GM18909 (cell line): ENCODE measurements around the gene RNF207.

ENCODE experiments used
- ATAC-seq: cut with Tn5 transposase; IDR thresholded peaks from one replicate; pipeline ENCODE4 v1.9.1; 2021; ENCODE audit warnings: mild to moderate bottlenecking; ENCODE audit not compliant: unreplicated experiment, poor library complexity

RNF207 gene, protein sequence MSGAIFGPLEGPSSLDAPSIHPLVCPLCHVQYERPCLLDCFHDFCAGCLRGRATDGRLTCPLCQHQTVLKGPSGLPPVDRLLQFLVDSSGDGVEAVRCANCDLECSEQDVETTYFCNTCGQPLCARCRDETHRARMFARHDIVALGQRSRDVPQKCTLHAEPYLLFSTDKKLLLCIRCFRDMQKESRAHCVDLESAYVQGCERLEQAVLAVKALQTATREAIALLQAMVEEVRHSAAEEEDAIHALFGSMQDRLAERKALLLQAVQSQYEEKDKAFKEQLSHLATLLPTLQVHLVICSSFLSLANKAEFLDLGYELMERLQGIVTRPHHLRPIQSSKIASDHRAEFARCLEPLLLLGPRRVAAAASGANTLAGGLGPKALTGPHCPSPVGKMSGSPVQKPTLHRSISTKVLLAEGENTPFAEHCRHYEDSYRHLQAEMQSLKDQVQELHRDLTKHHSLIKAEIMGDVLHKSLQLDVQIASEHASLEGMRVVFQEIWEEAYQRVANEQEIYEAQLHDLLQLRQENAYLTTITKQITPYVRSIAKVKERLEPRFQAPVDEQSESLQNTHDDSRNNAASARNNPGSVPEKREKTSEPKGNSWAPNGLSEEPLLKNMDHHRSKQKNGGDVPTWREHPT

DNA sequence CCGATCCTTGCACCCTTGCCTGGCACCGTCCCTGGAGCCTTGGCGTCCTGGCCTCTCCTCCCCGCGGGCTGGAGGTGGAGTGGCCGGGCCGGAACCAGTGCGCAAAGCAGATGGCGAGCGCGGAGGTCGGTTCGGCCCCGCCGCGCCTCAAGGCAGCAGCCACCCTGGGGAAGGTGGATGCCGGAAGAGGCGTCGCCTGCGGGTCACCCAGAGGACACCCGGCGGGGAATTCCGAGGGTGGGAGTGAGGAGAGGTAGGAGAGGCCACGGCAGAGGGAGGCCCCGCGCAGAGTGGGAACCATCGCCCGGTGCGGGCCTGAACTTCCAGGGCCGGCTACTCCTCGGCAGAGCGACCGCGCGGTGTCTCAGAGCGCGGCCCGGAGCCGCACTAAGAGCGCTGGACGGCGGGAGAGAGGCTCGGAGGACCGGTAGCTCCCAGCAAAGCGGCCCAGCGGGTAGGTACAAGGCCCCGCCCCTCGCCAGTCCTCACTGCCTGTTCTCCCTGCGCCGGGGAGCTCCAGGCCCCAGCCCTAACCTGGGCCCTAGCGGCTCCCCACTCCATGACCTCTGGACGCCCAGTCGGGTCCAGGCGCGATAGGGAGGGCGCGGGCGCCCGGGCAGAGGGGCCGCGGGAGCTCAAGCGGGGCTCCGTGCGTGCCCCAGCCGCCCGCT is at the start of gene RNF207:
RNF207 (plus strand) TSS at position 271 of the 671 bp plus-strand sequence. CDS start 417 bp downstream, outside the sequence.
- peak; percentile 66 for ATAC-seq

DNA sequence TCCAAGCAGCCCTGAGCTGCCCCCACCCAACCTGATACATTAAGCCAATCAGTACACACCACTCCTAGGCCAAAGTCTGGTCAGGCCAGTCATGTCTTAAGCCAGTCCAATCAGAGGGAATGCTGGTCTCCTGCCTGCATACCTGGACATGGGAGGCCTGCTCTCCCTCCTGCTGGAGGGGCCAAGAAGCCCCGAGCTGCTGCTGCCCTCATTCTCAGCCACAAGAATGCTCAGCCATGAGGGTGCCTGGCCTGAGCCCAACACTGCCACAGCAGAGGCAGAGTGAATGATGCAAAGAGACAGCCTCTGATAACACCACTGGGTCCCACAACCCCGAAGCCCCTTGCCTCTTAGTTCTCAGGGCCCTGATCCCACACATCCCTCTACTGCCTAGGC is 48.8 kb upstream of the RNF207 start:
- no peak for ATAC-seq

DNA sequence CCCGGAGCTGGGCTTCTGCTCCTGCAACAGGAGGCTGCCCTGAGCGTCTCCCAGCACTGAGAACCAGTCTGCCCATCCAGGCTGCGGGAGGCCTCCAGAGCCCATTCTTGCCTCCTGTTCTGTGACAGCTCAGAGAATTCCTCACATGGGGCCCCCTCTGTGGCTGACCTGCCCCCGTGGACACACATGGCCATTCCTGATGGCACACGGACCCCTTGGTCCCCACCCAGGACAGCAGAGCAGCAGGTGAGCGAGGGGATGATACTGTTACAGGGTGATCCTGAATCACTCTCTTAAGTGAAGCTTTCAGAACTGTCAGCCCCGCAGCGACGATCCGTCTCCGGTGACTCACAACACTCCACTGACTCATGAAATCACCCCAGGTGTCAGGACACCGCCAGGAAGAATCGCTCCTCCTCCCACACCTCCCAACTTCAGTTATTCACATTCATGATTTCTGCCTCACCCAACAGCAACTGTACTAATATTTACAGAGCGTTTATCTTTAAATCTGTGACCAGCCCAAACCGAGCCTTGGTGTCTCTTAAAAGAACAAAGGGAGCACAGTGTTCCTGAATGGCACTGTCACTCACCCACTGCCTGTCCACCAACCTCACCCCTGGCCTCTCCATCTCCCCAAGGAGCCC is 48.3 kb upstream of the RNF207 start:
- ATAC-seq = no peak

DNA sequence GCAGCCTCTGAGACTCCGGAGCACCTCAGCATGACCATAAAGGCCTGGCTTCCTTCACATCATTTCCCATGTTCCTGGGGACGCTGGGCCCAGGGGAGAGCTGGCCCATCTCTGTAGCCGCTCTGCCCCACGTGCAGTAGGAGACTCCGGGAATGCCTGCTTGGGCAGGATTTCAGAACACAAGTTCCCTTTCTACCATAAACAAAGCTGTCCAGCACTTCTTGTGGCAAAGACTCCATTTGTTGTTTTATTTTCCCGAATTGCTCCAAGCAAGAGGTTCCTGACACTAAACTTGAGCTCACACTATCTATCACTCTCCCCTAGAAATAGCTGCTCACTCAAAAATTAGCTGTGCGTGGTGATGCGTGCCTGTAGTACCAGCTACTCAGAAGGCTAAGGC is 47.7 kb upstream of the RNF207 start:
- no peak for ATAC-seq

DNA sequence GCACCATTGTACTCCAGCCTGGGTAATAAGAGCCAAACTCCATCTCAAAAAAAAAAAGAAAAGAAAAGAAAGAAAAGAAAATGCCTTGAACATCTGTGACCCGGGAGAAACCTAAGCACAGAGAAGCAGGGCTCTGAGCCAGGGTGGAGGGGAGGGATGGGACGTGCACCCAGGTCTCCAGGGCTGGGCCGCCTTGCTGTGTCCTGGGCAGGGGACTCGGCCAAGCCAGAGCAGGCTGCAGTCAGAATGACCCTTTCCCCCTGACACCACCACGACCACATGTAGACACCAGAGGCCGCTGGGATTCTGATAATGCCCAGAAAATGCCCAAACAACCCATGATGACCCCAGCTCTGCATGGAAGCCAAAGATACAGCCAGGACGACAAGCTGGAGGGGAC is 43.6 kb upstream of the RNF207 start:
- ATAC-seq = no peak

DNA sequence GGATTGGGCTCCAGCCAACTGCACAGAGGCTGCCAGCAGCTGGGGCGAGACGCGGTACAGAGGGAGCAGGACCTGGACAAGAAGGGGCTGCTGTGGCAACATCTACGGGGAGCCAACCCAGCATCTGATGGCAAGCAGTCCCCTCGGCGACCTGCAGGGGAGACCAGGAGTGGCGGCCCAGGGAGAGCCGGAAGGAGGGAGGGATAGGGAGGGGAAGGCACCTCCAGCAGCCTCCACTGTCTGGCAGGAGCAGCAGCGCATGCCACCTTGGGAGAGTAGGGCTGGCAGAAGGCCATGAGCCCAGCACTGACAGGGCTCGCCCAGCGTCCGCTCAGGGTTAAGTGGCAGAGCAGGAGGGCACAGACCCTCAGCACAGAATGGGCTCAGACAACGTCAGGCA is 43.1 kb upstream of the RNF207 start:
- ATAC-seq = no peak

DNA sequence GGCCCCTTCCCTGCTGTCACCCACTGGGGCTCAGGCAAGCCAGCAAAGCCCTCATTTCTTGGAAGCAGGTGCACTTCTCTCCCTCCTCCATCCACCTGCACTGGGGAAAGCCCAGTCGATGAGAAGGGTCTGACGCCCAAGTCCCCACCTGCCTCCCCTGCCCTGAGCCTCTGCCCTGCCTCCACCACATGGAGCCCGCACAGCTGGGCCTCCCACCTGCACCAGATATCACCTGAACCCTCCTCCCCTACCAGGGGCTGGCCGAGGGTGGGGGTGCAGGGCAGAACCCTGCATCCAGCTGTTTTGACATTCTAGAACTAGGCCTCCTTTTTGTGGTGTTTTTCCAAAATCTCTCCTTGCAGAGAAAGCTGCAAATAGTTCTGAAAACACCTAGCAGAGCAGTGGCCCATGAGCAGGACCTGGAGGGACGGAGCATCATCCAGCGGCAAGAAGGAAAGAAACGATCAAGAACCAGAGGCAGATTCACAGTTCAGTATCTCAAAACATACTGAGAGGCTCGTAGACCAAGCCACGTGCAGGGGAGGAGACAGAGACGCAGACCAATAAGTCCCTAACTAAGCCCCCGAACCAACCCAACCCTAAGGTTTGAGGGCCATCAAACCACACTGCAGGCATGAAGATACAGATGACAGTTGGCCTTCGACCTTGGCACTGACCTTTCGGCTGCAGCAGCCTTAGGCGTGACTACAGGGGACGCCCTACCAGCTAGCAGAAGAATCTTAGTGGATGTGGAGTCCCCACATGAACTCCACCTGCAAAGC is 42.5 kb upstream of the RNF207 start:
- ATAC-seq = no peak

DNA sequence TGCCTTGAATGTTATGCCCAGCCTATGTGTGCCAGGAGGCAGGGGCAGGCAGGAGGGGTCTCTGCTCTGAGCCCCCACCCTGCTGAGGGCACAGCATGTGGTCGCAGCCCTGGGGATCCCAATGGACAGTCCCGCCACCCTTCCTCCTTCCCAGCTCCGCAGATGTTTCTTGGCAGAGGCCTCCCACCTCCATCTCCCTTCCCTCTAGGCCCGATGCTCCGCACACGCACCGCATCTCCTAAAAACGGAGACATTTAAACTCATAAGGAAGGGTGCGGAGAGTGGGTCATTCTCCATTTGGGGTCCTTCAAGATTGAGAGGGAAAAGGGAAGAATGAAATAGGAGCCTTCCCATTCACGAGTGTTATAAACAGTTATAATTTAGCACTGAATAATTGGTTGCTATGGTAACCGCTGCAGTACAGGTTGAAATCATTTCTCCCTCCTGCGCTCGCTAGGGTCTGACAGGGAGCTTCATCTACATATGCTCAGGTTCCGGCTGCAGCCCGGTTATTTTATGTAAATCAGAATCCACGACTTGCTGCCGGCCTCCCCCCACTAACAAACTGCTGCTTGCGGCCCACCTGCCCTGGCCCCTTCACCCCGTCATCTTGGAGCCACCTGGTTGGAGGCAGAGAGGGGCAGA is 41.8 kb upstream of the RNF207 start:
- no peak for ATAC-seq

DNA sequence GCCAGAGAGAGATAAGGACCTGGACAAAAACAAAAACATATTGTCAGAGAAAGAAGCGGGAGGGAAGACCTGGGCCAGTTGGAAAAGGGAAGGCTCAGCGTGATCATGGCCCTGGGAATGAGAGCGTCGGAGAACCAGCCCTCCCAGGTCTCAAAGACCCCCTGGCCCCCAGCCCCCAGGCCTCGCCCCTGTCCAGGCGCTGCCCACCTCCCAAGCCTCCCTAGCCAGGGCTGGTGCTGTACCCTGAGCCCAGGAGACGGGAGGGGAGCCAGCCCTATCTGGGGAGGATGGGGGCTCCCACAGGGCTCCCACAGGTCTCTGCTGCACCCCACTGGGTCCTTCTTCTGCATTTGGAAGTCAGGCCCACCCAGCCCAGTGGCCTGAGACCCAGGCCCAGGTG is 40.9 kb upstream of the RNF207 start:
- no peak for ATAC-seq

DNA sequence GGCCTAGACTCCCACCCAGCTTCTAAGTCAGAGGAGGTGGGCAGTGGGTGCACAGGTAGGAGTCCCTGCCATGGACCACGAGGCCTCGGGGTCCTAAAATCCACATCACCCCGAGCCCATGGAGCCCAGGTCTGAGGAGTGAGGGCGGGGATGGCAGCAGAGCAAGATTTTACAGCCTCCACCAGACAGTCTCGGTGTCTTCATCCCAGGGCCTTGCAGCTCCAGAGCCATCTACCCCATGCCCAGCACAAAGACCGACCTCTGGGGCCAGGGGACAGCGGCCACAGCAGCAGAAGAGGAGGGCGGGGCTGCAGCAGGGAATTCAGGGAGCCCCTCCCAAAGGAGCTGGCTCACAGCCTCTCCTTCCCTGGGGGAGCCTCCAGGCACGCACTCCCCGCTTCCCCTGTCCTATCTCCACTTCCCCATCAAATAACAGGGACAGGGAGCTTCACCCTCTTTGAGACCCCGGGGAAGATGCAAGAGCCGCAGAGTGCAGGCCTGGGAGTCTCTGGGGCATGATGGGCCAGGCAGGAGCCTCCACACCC is 40.4 kb upstream of the RNF207 start:
- no peak for ATAC-seq

DNA sequence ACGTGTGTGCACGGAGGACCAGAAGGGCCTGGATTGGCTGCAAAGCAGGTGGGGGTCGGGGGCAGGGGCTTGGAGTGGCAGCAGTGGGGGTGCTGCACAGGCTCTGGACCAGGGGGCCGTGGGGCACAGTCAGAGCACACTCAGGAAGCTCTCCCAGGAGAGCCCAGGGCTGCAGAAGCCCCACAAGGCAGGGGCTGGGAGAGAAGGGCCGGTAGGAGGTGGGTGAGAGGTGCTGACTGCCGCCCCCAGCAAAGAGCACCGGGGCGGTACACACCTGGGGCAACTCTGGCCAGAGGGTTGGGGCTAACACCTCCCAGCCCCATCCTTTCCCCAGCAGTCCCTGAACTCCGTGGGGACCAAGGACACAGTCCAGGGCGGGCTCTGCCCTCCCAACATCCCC is 39.7 kb upstream of the RNF207 start:
- ATAC-seq = no peak

DNA sequence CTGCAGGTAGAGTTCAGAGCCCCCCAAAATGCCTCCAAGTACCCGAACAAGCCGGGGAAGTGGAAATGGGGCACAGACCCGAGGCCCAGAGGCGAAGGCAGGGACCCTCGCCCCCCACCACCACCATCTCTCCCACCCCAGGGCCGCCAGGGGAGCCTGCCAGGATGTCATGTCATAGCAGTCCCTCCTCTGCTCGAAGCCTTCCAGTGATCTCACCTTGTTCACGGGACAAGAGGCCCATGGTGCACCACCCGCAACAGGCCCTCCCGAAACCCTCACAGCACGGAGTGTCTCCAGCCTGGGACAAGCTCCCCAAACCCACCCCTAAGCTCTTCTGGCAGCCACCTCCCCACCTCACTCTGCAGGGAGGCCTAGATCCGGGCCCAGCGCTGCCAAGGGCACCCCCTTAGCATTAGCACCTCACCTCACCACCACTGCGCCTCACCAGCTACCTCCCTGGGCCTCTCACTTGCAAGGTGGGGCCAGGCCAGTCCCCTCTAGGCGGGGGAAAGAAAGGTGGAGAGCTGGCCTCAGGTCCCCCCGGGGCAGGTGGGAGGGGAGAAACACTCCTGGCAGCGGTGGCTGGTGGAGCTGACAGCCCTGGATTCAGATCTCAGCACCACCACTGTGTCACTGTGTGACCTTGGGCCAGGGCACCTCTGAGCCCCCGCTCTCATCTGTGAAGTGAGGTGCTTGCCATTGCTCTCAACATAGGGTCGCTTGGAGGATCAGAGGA is 39.1 kb upstream of the RNF207 start:
- no peak for ATAC-seq

DNA sequence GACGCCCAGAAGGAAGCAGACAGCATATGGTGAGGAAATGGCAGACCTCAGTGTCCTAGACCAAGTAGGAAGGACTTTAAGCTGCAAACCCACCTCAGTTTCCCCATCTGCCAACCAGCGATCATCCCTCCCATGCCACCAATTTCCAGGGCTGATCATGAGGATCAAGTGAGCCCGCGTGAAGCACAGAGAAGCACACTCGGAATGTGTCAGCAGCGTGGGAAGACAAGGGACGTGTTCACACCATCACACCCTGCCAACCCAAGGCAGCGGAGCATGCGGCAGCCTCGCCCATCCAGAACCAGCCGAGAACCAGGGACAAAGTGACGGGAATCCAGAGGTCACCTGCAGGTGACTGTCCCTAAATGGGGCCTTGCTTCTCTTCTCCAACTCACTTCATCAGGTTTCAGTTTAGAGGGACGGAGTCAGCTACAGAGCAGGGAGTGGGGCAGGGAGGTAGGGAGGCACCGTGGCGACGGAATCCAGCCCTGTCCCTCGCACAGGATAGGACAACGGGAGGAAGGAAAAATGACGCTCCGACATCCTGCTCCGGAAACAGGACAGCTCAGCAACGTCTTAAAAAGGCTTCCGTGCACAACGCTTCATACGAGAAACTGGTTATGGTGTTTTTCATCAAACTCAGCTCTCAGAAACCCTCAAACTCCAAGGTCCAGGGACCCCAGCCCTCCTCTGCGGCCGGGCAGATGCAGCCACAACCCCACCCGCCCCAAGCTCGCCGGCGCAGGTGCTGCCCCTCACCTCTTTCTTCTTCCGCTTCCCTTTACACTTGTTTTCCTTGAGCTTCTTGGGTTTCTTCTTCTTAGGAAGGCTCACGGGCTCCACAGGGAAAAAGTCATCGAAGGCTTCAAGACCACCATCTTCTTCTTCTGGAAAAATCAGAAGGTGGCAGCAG is 38.3 kb upstream of the RNF207 start:
- ATAC-seq = no peak

DNA sequence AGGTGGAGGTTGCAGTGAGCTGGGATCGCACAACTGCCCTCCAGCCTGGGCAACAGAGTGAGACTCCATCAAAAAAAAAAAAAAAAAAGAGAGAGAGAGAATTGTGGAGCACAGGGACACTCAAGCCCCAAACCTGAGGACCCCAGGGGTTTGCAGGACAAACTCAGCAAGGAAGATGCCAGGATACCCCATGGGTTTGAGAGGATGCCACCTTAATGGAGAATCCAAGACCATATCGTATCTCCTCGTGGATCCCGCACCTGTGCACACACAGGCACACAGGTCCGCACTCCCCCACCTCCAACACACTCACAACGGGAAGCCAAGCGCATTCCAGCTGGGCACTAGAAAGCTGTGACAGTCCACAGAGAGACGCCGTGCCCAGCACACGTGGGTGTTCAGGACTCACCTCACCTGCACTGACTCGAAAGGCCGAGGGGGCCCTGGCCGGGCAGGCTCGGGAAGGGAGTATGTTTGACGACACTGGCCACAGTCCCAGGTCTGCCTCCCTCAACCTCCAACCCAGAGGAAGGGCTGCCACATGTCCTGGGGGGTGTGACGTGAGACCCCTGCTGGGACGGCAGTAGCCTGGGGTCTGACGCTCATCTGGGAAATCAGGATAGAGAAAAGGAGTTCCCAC is 36.9 kb upstream of the RNF207 start:
- no peak for ATAC-seq

DNA sequence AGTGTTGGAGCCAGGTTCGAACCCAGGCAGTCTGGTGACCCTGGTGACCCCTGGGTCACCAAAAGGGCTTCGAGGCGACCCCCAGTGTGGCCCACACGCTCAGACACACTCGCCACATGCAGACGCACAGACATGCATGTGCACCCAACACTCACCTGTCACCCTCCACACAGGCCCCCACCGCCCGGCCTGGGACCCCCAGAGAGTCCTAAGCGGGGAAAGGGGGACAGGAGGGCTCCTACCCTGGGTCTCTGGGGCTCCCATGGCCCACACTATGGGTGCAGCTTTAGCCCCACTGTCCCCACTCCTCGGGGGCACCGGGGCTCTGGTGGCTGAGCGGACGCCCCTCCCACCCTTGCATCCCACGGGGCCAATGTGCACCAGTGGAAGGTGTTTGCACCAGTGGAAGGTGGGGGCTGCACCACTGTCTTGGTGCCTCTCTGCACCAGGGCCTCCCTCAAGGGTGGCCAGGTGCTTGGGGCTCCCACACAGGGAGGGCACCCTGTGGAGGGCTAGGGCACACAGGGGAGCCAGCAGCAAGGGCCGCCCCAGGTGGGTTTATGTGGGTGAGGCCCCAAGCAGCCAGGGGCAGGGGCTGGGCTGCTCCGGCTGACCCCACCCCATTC is 35.7 kb upstream of the RNF207 start:
- ATAC-seq = no peak

DNA sequence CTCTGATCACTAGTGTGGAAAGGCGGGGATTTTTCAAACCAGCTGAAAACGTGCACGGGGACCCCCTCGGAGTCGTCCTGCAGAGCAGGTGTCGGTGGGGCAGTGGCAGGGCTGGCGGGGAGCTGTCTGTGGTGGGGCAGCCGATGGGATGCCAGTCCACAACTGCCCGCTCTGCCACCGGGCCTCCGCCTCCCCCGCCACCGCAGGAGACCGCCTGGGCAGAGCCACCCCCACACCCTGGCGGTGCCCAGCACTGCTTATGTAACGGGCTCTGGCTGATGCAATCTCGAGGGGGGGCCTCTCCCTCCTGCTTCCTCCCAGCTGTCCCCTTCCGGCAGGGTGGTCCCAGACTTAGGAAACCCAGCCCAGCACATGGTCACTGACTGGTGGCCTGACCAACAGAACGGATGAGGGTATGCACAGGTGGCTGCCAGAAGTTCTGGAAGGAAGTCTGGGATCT is 35.1 kb upstream of the RNF207 start:
- no peak for ATAC-seq
